ENCODE measurements around the gene CDC26.

GRCh38 chr9:113298311-113298710 is 22.9 kb upstream of the CDC26 start:
- no peak for TF ChIP-seq EZH2 (IDR thresholded peaks at IDR 0.05; ENCODE audit: borderline replicate concordance)
- TF ChIP-seq, protein P1, sequence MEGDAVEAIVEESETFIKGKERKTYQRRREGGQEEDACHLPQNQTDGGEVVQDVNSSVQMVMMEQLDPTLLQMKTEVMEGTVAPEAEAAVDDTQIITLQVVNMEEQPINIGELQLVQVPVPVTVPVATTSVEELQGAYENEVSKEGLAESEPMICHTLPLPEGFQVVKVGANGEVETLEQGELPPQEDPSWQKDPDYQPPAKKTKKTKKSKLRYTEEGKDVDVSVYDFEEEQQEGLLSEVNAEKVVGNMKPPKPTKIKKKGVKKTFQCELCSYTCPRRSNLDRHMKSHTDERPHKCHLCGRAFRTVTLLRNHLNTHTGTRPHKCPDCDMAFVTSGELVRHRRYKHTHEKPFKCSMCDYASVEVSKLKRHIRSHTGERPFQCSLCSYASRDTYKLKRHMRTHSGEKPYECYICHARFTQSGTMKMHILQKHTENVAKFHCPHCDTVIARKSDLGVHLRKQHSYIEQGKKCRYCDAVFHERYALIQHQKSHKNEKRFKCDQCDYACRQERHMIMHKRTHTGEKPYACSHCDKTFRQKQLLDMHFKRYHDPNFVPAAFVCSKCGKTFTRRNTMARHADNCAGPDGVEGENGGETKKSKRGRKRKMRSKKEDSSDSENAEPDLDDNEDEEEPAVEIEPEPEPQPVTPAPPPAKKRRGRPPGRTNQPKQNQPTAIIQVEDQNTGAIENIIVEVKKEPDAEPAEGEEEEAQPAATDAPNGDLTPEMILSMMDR (IDR thresholded peaks at IDR 0.05; ENCODE audit: poor library complexity): no peak

Measured in hepatocyte (in vitro differentiated cells).